B cell (primary cell): ENCODE results near the gene ANAPC7.

ENCODE experiments used
- CTCF ChIP-seq: fragments of 200-600 bp; IDR thresholded peaks from one replicate; pipeline ENCODE4 v1.8.0; 2022; ENCODE audit warnings: antibody characterized with exemption, mild to moderate bottlenecking
- EZH2 ChIP-seq: IDR thresholded peaks from 2 replicates; pipeline ENCODE4 v1.6.1; 2012; ENCODE audit warnings: borderline replicate concordance, low read depth, mild to moderate bottlenecking, moderate library complexity, low read length; ENCODE audit not compliant: insufficient read depth, poor library complexity, severe bottlenecking

GRCh38 chr12:110352401-110352800 is 51.1 kb downstream of the ANAPC7 start:
- TF ChIP-seq CTCF, result no peak
- no peak for TF ChIP-seq EZH2
